K562 (cell line): Measurements from ENCODE around the gene ANKS4B. TPM values are rescaled to one million over a fixed set of nuclear protein-coding genes. Genes with fewer than 3 reads are reported as not detected.

Source experiments
- ATAC-seq: fragments of 200-7000 bp; cut with Tn5 transposase; 3 replicates; pipeline ENCODE4 v1.9.1; 2020; ENCODE audit warnings: moderate library complexity
- BruUV-seq: library from RNA; stranded (reverse); fragments of 400-500 nt; replicated peaks from 2 replicates; lab custom pipeline; 2021; lab: Mats Ljungman, UMichigan
- CTCF ChIA-PET: fragments of 300-600 bp; formaldehyde crosslinking; extraction: SDS; loops from one replicate; lab custom pipeline; 2021; ENCODE audit warnings: low intra/inter-chr PET ratio; lab: Yijun Ruan, JAX
- POLR2A ChIA-PET: fragments of 300-600, 350-650 bp; sonication (Branson Sonifier 250); formaldehyde crosslinking; extraction: SDS; loops from one replicate; lab custom pipeline; 2021; ENCODE audit warnings: antibody characterized with exemption, inconsistent platforms; lab: Yijun Ruan, JAX
- DNase-seq, 4 experiments: peaks; one replicate each; pipeline versions ENCODE4 v3.0.0 to v3.0.0-alpha.2; 2011 to 2018; ENCODE audit warnings: low spot score in 3 of 4, mixed read lengths in 3 of 4; ENCODE audit errors: extremely low read depth in 1 of 4
- FAIRE-seq: peaks from 2 replicates; lab custom pipeline; 2011; peaks lifted over from hg19 to GRCh38; lab: Jason Lieb, UNC
- H2AFZ ChIP-seq: 2 replicates; pipeline ENCODE4 v1.6.0; 2011; ENCODE audit warnings: low read depth, low read length, control low read depth, inconsistent platforms
- H3K27ac ChIP-seq: fragments of 200-600 bp; 3 replicates; pipeline ENCODE4 v1.8.0; 2011; ENCODE audit warnings: low read depth, mild to moderate bottlenecking, control low read depth, inconsistent platforms, low read length, moderate library complexity, mixed read lengths; ENCODE audit errors: extremely low read depth
- H3K27me3 ChIP-seq, 2 experiments: fragments of 300-600 bp in 1 of 2; 2 replicates in 1 of 2; 3 replicates in 1 of 2; pipeline versions ENCODE4 v1.6.0 to v1.8.0; 2011; ENCODE audit warnings: inconsistent platforms in 2 of 2, low read length in 2 of 2, mild to moderate bottlenecking in 1 of 2, mixed read lengths in 1 of 2, moderate library complexity in 1 of 2; ENCODE audit not compliant: control insufficient read depth in 2 of 2, insufficient read depth in 2 of 2
- H3K36me3 ChIP-seq: fragments of 300-600 bp; 3 replicates; pipeline ENCODE4 v1.8.0; 2011; ENCODE audit warnings: mild to moderate bottlenecking, low read length, inconsistent platforms; ENCODE audit not compliant: control insufficient read depth, insufficient read depth
- H3K4me1 ChIP-seq, 2 experiments: fragments of 200-600 bp in 1 of 2; replicated peaks in 1 of 2; 2 replicates in 1 of 2; 3 replicates in 1 of 2; pipeline versions ENCODE4 v1.5.1 to v1.8.0; 2011; ENCODE audit warnings: inconsistent platforms in 2 of 2, low read length in 2 of 2, mild to moderate bottlenecking in 1 of 2, mixed read lengths in 1 of 2, moderate library complexity in 1 of 2; ENCODE audit not compliant: control insufficient read depth in 2 of 2, insufficient read depth in 2 of 2
- H3K4me2 ChIP-seq: 2 replicates; pipeline ENCODE4 v1.6.1; 2011; ENCODE audit warnings: low read length, control low read depth, inconsistent platforms, mixed read lengths; ENCODE audit not compliant: insufficient read depth
- H3K4me3 ChIP-seq: fragments of 200-600 bp; sonication (generic), shearing (Covaris generic); 2 replicates; pipeline ENCODE4 v1.5.1; 2016; ENCODE audit warnings: control low read depth, inconsistent platforms
- H3K79me2 ChIP-seq: fragments of 200-600 bp; 3 replicates; pipeline ENCODE4 v1.8.0; 2011; ENCODE audit warnings: low read length, inconsistent platforms; ENCODE audit not compliant: control insufficient read depth, insufficient read depth
- H3K9ac ChIP-seq, 2 experiments: 2 replicates each; pipeline versions ENCODE4 v1.6.0 to v1.6.1; 2011; ENCODE audit warnings: low read depth in 2 of 2, low read length in 2 of 2, control low read depth in 1 of 2, inconsistent platforms in 1 of 2, mild to moderate bottlenecking in 1 of 2, mixed read lengths in 1 of 2; ENCODE audit not compliant: insufficient read depth in 1 of 2
- H3K9me1 ChIP-seq: one replicate; pipeline ENCODE4 v1.6.0; 2011; ENCODE audit warnings: inconsistent platforms, mild to moderate bottlenecking, low read length, moderate library complexity; ENCODE audit not compliant: control insufficient read depth, insufficient read depth
- H3K9me3 ChIP-seq: replicated peaks from 2 replicates; pipeline ENCODE4 v1.5.1; 2011; ENCODE audit warnings: low read depth, low read length, inconsistent platforms; ENCODE audit not compliant: control insufficient read depth, insufficient read depth
- H4K20me1 ChIP-seq: replicated peaks from 2 replicates; pipeline ENCODE4 v1.6.1; 2011; ENCODE audit warnings: low read length, inconsistent platforms, mixed read lengths; ENCODE audit not compliant: control insufficient read depth, insufficient read depth
- BRCA1 ChIP-seq, 2 experiments: fragments of 450-650 bp in 1 of 2; sonication (generic) in 1 of 2; formaldehyde crosslinking in 1 of 2; IDR thresholded peaks; 2 replicates each; pipeline versions ENCODE4 v1.5.0 to v1.6.1; 2017 to 2020; ENCODE audit warnings: mild to moderate bottlenecking in 1 of 2, missing genetic modification reagents in 1 of 2
- E2F3 ChIP-seq: fragments of 250-450 bp; sonication (Bioruptor Pico); IDR thresholded peaks from 2 replicates; pipeline ENCODE4 v1.4.0; 2020; ENCODE audit warnings: mild to moderate bottlenecking
- EGR1 ChIP-seq: fragments of 450-650 bp; conservative IDR thresholded peaks from 2 replicates; pipeline ENCODE4 v1.6.1; 2017; ENCODE audit warnings: mild to moderate bottlenecking
- ETV1 ChIP-seq: fragments of 450-650 bp; conservative IDR thresholded peaks from 2 replicates; pipeline ENCODE4 v1.6.1; 2016; ENCODE audit warnings: missing genetic modification characterization, control low read depth, low read depth, missing compliant biosample characterization
- IFI16 ChIP-seq: fragments of 250-450 bp; sonication (Bioruptor Pico); IDR thresholded peaks from 2 replicates; pipeline ENCODE4 v2.1.2; 2022; ENCODE audit warnings: mild to moderate bottlenecking, inconsistent platforms
- MTF1 ChIP-seq: fragments of 250-450 bp; sonication (Bioruptor Pico); IDR thresholded peaks from 2 replicates; pipeline ENCODE4 v1.9.0; 2021; ENCODE audit warnings: moderate library complexity, mild to moderate bottlenecking, inconsistent platforms, borderline replicate concordance
- MYNN ChIP-seq, 2 experiments: sonication (generic); formaldehyde crosslinking in 1 of 2; IDR thresholded peaks; 2 replicates each; pipeline versions ENCODE4 v1.5.0 to v1.6.1; 2016 to 2020; ENCODE audit warnings: antibody characterized with exemption in 1 of 2, missing genetic modification reagents in 1 of 2
- POU5F1 ChIP-seq: fragments of 150-350 bp; IDR thresholded peaks from 2 replicates; pipeline ENCODE4 v1.6.1; 2014; ENCODE audit warnings: borderline replicate concordance, low read length, low read depth, mild to moderate bottlenecking; ENCODE audit not compliant: partially characterized antibody
- PURB ChIP-seq: sonication (generic); formaldehyde crosslinking; IDR thresholded peaks from 2 replicates; pipeline ENCODE4 v1.9.0; 2021; ENCODE audit warnings: low read depth, mild to moderate bottlenecking, missing genetic modification reagents
- PYGO2 ChIP-seq: fragments of 450-650 bp; IDR thresholded peaks from 2 replicates; pipeline ENCODE4 v1.6.1; 2016; ENCODE audit warnings: mild to moderate bottlenecking, missing genetic modification characterization, moderate library complexity, missing compliant biosample characterization
- WGBS: fragments of 100-300 bp; shearing (Covaris generic); methylation state at CpG from one replicate; pipeline ENCODE4 v1.1.6; 2016; ENCODE audit warnings: low coverage, mixed read lengths; ENCODE audit not compliant: insufficient coverage; ENCODE audit errors: missing lambda C conversion rate; 5-methylcytosine and 5-hydroxymethylcytosine counted together
- in situ Hi-C: fragments of 300-500 bp; cut with MboI; formaldehyde crosslinking; loops from 4 replicates; pipeline ENCODE4 v1.15.0; 2018; ENCODE audit warnings: inconsistent platforms, mixed read lengths
- intact Hi-C: fragments of 100-400 bp; cut with micrococcal nuclease; formaldehyde crosslinking; loops from 2 replicates; pipeline ENCODE4 v1.14.2; 2022
- polyA plus RNA-seq, 8 experiments: library from polyadenylated mRNA; depleted of rRNA in 4 of 8; stranded (reverse) in 5 of 8; unstranded in 3 of 8; fragments of >200 nt; fragmentation: Nextera tagmentation in 2 of 8; fragmentation: Illumina TruSeq in 1 of 8; extraction: Ambion mirVana in 2 of 8; extraction: Trizol in 1 of 8; gene quantifications; 2 replicates each; pipeline versions ENCODE4 v1.2.1 to v1.2.3, GENCODE V29; 2011 to 2014; ENCODE audit warnings: inconsistent platforms in 1 of 8, missing spikeins in 1 of 8
- total RNA-seq, 7 experiments: library from RNA; depleted of rRNA in 6 of 7; stranded (reverse); fragments of >200 nt in 6 of 7; fragmentation: Illumina TruSeq in 2 of 7; extraction: Trizol in 2 of 7; gene quantifications; 2 replicates each; pipeline versions ENCODE4 v1.2.1 to v1.2.3, GENCODE V29; 2011 to 2021; ENCODE audit warnings: low replicate concordance in 1 of 7
- TF ChIP-seq, protein P1 (sequence below): fragments of 450-650 bp; IDR thresholded peaks from 2 replicates; pipeline ENCODE4 v1.7.0; 2016; ENCODE audit warnings: borderline replicate concordance
- TF ChIP-seq, protein P2 (sequence below), 2 experiments: IDR thresholded peaks in 1 of 2; conservative IDR thresholded peaks in 1 of 2; 2 replicates each; pipeline ENCODE4 v1.6.1; 2016; ENCODE audit warnings: low read depth in 2 of 2, mild to moderate bottlenecking in 1 of 2, missing compliant biosample characterization in 1 of 2, missing genetic modification characterization in 1 of 2, moderate library complexity in 1 of 2
- TF ChIP-seq, protein P3 (sequence below): fragments of 150-350 bp; IDR thresholded peaks from 2 replicates; pipeline ENCODE4 v1.6.1; 2014; ENCODE audit warnings: low read depth, mild to moderate bottlenecking, low read length, borderline replicate concordance

ANKS4B gene
- total and polyA plus RNA-seq, 9 of the 15 experiments (the other 6 are each of a cell fraction or from before 2014, with no cell fraction given): not detected

DNA sequence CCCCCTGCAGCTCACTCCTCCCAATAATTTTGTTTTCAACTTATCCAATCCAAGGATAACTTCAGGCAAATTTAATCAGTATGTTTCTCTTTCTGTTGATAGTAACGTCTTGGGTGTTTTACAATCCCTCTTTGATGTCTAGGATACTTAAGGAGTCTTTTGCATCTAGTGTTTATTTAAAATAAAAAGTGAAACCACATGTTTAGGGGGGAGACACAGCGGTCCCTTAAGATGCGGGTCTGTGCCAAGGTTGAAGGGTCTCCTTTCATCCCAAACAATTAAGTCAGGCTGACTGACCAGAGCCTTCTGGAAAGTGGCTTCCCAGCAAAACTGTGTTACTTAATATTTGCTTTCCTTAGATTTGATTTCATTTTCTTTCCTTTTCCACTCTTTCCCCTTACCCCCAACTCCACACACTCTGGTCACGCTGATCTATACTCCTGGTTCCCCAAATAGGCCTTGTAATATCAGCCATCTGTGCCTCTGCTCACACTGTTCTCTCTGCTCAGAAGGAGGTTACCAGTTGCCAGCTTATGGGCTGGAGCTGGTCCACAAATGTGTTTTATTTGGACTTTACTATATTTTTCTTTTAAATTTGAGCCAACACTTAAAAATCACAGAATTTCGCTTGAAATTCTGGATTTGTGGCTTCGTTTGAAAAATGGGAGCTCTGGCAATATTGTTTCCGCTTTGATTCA, 11.2 kb downstream of the ANKS4B start:
- Histone ChIP-seq H2AFZ (no peak overlapping the region), H3K27me3 (peaks cover 3 to 7% of the 10 kb centered on the region in 2 experiments; a peak in 4 of 5 replicates), H3K9ac (no peak overlapping the region), H3K36me3 (no peaks in the 10 kb centered on the region), H3K27ac (no peak overlapping the region), H3K9me1 (no peaks in the 10 kb centered on the region), H3K4me2 (no peak overlapping the region), H3K4me1 (no peaks in the 10 kb centered on the region; a peak in 1 of 5 replicates), H4K20me1 (no peaks in the 10 kb centered on the region), H3K9me3 (no peaks in the 10 kb centered on the region), H3K79me2 (no peaks in the 10 kb centered on the region), H3K4me3 (no peak overlapping the region)
- no peak for FAIRE-seq
- intact Hi-C loops: no loop called here
- in situ Hi-C loops: no loop called here
- DNase-seq: no peak
- no peak for ATAC-seq
- WGBS: 21% methylated on average over 7 of the region's 7 CpGs
- BruUV-seq: no TSS peak
- ChIA-PET CTCF (no interaction called here), POLR2A (no interaction called here)
- TF ChIP-seq E2F3 (CRISPR knock-in tag): no peak
- TF ChIP-seq IFI16 (CRISPR knock-in tag): no peak
- no peak for TF ChIP-seq PURB
- TF ChIP-seq, protein P1, sequence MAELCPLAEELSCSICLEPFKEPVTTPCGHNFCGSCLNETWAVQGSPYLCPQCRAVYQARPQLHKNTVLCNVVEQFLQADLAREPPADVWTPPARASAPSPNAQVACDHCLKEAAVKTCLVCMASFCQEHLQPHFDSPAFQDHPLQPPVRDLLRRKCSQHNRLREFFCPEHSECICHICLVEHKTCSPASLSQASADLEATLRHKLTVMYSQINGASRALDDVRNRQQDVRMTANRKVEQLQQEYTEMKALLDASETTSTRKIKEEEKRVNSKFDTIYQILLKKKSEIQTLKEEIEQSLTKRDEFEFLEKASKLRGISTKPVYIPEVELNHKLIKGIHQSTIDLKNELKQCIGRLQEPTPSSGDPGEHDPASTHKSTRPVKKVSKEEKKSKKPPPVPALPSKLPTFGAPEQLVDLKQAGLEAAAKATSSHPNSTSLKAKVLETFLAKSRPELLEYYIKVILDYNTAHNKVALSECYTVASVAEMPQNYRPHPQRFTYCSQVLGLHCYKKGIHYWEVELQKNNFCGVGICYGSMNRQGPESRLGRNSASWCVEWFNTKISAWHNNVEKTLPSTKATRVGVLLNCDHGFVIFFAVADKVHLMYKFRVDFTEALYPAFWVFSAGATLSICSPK: no peak
- TF ChIP-seq, protein P2, sequence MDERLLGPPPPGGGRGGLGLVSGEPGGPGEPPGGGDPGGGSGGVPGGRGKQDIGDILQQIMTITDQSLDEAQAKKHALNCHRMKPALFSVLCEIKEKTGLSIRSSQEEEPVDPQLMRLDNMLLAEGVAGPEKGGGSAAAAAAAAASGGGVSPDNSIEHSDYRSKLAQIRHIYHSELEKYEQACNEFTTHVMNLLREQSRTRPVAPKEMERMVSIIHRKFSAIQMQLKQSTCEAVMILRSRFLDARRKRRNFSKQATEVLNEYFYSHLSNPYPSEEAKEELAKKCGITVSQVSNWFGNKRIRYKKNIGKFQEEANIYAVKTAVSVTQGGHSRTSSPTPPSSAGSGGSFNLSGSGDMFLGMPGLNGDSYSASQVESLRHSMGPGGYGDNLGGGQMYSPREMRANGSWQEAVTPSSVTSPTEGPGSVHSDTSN (CRISPR knock-in tag; IDR thresholded peaks at IDR 0.05; ENCODE audit: low read depth): no peak
- TF ChIP-seq, protein P2 (tag; conservative IDR thresholded peaks at IDR 0.05; ENCODE audit: low read depth): no peak
- no peak for TF ChIP-seq EGR1
- TF ChIP-seq PYGO2 (tag): no peak
- TF ChIP-seq, protein P3, sequence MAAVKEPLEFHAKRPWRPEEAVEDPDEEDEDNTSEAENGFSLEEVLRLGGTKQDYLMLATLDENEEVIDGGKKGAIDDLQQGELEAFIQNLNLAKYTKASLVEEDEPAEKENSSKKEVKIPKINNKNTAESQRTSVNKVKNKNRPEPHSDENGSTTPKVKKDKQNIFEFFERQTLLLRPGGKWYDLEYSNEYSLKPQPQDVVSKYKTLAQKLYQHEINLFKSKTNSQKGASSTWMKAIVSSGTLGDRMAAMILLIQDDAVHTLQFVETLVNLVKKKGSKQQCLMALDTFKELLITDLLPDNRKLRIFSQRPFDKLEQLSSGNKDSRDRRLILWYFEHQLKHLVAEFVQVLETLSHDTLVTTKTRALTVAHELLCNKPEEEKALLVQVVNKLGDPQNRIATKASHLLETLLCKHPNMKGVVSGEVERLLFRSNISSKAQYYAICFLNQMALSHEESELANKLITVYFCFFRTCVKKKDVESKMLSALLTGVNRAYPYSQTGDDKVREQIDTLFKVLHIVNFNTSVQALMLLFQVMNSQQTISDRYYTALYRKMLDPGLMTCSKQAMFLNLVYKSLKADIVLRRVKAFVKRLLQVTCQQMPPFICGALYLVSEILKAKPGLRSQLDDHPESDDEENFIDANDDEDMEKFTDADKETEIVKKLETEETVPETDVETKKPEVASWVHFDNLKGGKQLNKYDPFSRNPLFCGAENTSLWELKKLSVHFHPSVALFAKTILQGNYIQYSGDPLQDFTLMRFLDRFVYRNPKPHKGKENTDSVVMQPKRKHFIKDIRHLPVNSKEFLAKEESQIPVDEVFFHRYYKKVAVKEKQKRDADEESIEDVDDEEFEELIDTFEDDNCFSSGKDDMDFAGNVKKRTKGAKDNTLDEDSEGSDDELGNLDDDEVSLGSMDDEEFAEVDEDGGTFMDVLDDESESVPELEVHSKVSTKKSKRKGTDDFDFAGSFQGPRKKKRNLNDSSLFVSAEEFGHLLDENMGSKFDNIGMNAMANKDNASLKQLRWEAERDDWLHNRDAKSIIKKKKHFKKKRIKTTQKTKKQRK: no peak
- TF ChIP-seq MYNN (IDR thresholded peaks at IDR 0.05): no peak
- TF ChIP-seq MYNN (CRISPR knock-in tag; IDR thresholded peaks at IDR 0.05): no peak
- TF ChIP-seq BRCA1 (IDR thresholded peaks at IDR 0.05): no peak
- TF ChIP-seq BRCA1 (CRISPR knock-in tag; IDR thresholded peaks at IDR 0.05): no peak
- TF ChIP-seq MTF1 (CRISPR knock-in tag): no peak
- TF ChIP-seq POU5F1: no peak
- TF ChIP-seq ETV1 (tag): no peak
